Neural progenitor cell (in vitro differentiated cells): ENCODE data around the gene DCDC1. TPM values are rescaled to one million over a fixed set of nuclear protein-coding genes. Genes with fewer than 3 reads are reported as not detected.

Experiments used
- DNase-seq: peaks from one replicate; pipeline ENCODE4 v3.0.0-alpha.2; 2016; ENCODE audit warnings: low spot score
- H2AFZ ChIP-seq: fragments of 200-600 bp; sonication (generic); replicated peaks from 2 replicates; pipeline ENCODE4 v1.6.1; 2016; ENCODE audit warnings: antibody characterized with exemption
- H3F3A ChIP-seq: fragments of 200-600 bp; sonication (generic); 2 replicates; pipeline ENCODE4 v1.6.1; 2016; ENCODE audit warnings: antibody characterized with exemption, low read depth
- H3K27ac ChIP-seq: fragments of 200-600 bp; sonication (generic); 2 replicates; pipeline ENCODE4 v1.5.1; 2016; ENCODE audit warnings: mild to moderate bottlenecking
- H3K27me3 ChIP-seq: fragments of 200-600 bp; sonication (generic); 2 replicates; pipeline ENCODE4 v1.6.1; 2016; ENCODE audit warnings: mild to moderate bottlenecking, moderate library complexity
- H3K36me3 ChIP-seq: fragments of 200-600 bp; sonication (generic); 2 replicates; pipeline ENCODE4 v1.5.1; 2016
- H3K4me1 ChIP-seq: fragments of 200-600 bp; sonication (generic); 2 replicates; pipeline ENCODE4 v1.6.1; 2016; ENCODE audit warnings: mixed run types
- H3K4me2 ChIP-seq: fragments of 200-600 bp; sonication (generic); 2 replicates; pipeline ENCODE4 v1.6.1; 2016
- H3K4me3 ChIP-seq: fragments of 200-600 bp; sonication (generic); 2 replicates; pipeline ENCODE4 v1.5.1; 2016
- H3K79me2 ChIP-seq: fragments of 200-600 bp; sonication (generic); 2 replicates; pipeline ENCODE4 v1.6.1; 2016; ENCODE audit warnings: low read depth
- H3K9ac ChIP-seq: fragments of 200-600 bp; sonication (generic); 2 replicates; pipeline ENCODE4 v1.6.1; 2016
- H3K9me3 ChIP-seq: fragments of 200-600 bp; sonication (generic); 2 replicates; pipeline ENCODE4 v1.5.1; 2016; ENCODE audit warnings: low read depth
- H4K20me1 ChIP-seq: fragments of 200-600 bp; sonication (generic); 2 replicates; pipeline ENCODE4 v1.6.1; 2016; ENCODE audit warnings: low read depth
- H3K27ac Mint-ChIP-seq: 3 replicates; pipeline ENCODE4 v1.8.0; 2021; ENCODE audit warnings: mixed read lengths
- H3K27me3 Mint-ChIP-seq: 2 replicates; pipeline ENCODE4 v1.8.0; 2022; ENCODE audit warnings: low read depth, mild to moderate bottlenecking, inconsistent platforms, moderate library complexity, mixed read lengths; ENCODE audit not compliant: insufficient read depth
- H3K36me3 Mint-ChIP-seq: 3 replicates; pipeline ENCODE4 v1.8.0; 2021; ENCODE audit warnings: mixed read lengths
- H3K4me1 Mint-ChIP-seq: 3 replicates; pipeline ENCODE4 v1.8.0; 2021; ENCODE audit warnings: mixed read lengths
- H3K4me3 Mint-ChIP-seq: 3 replicates; pipeline ENCODE4 v1.8.0; 2021; ENCODE audit warnings: mild to moderate bottlenecking, moderate library complexity, mixed read lengths
- H3K9me3 Mint-ChIP-seq: 3 replicates; pipeline ENCODE4 v1.8.0; 2020; ENCODE audit warnings: mixed read lengths
- EZH2 ChIP-seq: fragments of 200-600 bp; sonication (generic); IDR thresholded peaks from 2 replicates; pipeline ENCODE4 v1.6.1; 2017; ENCODE audit warnings: antibody characterized with exemption, mild to moderate bottlenecking, moderate library complexity
- EZH2phosphoT487 ChIP-seq: fragments of 200-600 bp; sonication (generic); IDR thresholded peaks from 2 replicates; pipeline ENCODE4 v1.6.1; 2017; ENCODE audit warnings: antibody characterized with exemption
- total RNA-seq: library from RNA; depleted of rRNA; stranded (reverse); fragments of >200 nt; gene quantifications from 2 replicates; pipeline ENCODE4 v1.2.3, GENCODE V29; 2015; ENCODE audit warnings: low replicate concordance
- TF ChIP-seq, protein P1 (sequence below): fragments of 200-600 bp; sonication (generic); IDR thresholded peaks from 2 replicates; pipeline ENCODE4 v1.5.1; 2017; ENCODE audit warnings: antibody characterized with exemption, mild to moderate bottlenecking

Gene DCDC1
- total RNA-seq, 1 donor from 2014 or later, result 5.0 TPM

DNA sequence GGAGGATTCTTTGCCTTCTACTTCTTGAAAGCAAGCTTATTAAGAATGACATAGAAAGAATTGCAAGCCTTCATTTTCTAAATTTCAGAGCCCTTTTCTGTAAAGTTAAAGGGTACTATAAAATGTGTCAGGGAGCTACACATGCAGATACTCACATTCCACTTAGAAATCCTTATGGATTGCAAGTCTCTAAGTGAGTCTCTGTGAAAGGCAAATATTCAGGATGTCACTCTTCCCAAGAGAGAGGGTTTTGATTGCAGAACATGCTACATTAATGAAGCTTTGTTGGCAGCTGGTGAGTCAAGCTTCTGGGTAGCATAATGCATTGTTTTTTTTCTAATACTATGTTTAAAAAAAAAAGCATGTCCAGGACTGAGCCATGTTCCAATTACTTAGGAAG, 369.2 kb downstream of the DCDC1 start:
- Histone ChIP-seq H3K4me1 (no peaks in the 10 kb centered on the region), H3K9me3 (no peaks in the 10 kb centered on the region), H3K4me3 (no peak overlapping the region), H3K9ac (no peak overlapping the region), H3K36me3 (no peaks in the 10 kb centered on the region), H3F3A (no peaks in the 10 kb centered on the region), H3K27ac (no peak overlapping the region), H3K4me2 (no peak overlapping the region), H2AFZ (no peak overlapping the region), H3K27me3 (no peaks in the 10 kb centered on the region), H4K20me1 (no peaks in the 10 kb centered on the region), H3K79me2 (no peaks in the 10 kb centered on the region)
- peaks cover 3% of the 10 kb centered on the region for H3K4me1 Mint-ChIP-seq
- H3K9me3 Mint-ChIP-seq, result peaks cover 2% of the 10 kb centered on the region
- H3K4me3 Mint-ChIP-seq, result no peak overlapping the region
- peaks cover 1% of the 10 kb centered on the region for H3K36me3 Mint-ChIP-seq
- DNase-seq, result no peak
- no peak for TF ChIP-seq EZH2phosphoT487
- no peak for TF ChIP-seq EZH2
- TF ChIP-seq, protein P1, sequence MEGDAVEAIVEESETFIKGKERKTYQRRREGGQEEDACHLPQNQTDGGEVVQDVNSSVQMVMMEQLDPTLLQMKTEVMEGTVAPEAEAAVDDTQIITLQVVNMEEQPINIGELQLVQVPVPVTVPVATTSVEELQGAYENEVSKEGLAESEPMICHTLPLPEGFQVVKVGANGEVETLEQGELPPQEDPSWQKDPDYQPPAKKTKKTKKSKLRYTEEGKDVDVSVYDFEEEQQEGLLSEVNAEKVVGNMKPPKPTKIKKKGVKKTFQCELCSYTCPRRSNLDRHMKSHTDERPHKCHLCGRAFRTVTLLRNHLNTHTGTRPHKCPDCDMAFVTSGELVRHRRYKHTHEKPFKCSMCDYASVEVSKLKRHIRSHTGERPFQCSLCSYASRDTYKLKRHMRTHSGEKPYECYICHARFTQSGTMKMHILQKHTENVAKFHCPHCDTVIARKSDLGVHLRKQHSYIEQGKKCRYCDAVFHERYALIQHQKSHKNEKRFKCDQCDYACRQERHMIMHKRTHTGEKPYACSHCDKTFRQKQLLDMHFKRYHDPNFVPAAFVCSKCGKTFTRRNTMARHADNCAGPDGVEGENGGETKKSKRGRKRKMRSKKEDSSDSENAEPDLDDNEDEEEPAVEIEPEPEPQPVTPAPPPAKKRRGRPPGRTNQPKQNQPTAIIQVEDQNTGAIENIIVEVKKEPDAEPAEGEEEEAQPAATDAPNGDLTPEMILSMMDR, result no peak
- H3K27me3 Mint-ChIP-seq, result no peaks in the 10 kb centered on the region
- H3K27ac Mint-ChIP-seq, result no peak overlapping the region

DNA sequence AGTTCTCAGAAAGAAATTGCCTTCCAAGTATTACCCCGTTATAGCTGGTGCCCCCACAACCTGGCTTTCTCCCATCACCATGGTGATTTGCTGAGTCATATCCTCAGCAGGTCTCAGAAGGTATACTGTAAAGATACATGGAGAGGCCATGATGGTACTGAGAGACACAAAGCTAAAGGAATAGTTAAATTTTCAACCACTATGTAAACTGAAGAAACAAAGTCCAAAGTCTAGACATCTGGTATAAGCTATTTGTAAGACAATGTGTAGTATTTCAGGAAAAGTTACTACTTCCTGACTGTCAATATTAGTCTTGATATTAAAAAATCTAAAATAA, 377.1 kb downstream of the DCDC1 start:
- Histone ChIP-seq H3F3A (no peaks in the 10 kb centered on the region), H3K36me3 (no peaks in the 10 kb centered on the region), H3K4me1 (peaks cover 10% of the 10 kb centered on the region), H3K4me2 (no peak overlapping the region), H3K9me3 (no peaks in the 10 kb centered on the region), H3K27me3 (no peaks in the 10 kb centered on the region), H3K9ac (no peak overlapping the region), H3K4me3 (no peak overlapping the region), H3K79me2 (no peaks in the 10 kb centered on the region), H2AFZ (peak overlapping the region; percentile 73), H4K20me1 (no peaks in the 10 kb centered on the region), H3K27ac (no peak overlapping the region)
- peaks cover 1% of the 10 kb centered on the region for H3K36me3 Mint-ChIP-seq
- no peaks in the 10 kb centered on the region for H3K27me3 Mint-ChIP-seq
- no peak for DNase-seq
- no peak overlapping the region for H3K4me3 Mint-ChIP-seq
- H3K4me1 Mint-ChIP-seq, result peaks cover 10% of the 10 kb centered on the region
- TF ChIP-seq EZH2 (no peak), EZH2phosphoT487 (no peak)
- TF ChIP-seq, protein P1, result no peak
- H3K27ac Mint-ChIP-seq, result no peak overlapping the region
- peaks cover 2% of the 10 kb centered on the region for H3K9me3 Mint-ChIP-seq

DNA sequence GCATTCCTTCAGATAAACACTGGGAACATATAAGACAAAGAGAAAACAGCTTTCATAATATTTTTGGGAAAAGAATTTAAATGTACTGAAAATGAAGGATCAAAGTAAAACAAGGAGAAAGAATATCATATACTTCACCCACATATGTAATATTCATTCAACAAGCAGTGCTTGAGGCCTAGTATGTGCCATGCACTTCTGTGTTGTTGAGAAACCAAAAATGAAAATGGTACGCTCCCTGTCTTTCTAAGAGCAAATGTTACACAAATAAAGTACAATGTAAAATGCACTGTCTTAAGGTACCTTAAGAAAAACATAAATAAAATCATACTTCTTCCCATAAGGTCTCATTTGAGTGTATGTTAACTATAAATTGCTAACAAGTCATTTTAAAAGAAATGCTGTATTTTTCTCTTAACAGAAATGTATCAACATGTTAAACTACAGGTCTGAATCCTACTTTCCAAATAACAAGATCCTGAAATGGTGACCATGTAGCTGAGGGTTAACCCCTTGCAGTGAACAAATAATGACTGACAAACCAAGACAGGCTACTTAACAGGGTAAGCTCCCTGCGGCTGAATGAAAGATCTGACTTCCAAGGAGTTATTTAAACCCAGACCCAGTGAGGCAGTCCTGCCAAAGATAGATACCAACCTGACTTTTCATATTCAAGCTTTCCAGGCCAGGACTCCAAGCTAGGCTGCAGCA, 377.6 kb downstream of the DCDC1 start:
- Histone ChIP-seq H2AFZ (peak overlapping the region; percentile 73), H3K36me3 (no peaks in the 10 kb centered on the region), H3K9ac (no peak overlapping the region), H3K27ac (no peak overlapping the region), H3K4me3 (no peak overlapping the region), H4K20me1 (no peaks in the 10 kb centered on the region), H3F3A (no peaks in the 10 kb centered on the region), H3K27me3 (no peaks in the 10 kb centered on the region), H3K9me3 (no peaks in the 10 kb centered on the region), H3K4me1 (peaks cover 10% of the 10 kb centered on the region), H3K4me2 (no peak overlapping the region), H3K79me2 (no peaks in the 10 kb centered on the region)
- peaks cover 2% of the 10 kb centered on the region for H3K9me3 Mint-ChIP-seq
- H3K4me3 Mint-ChIP-seq, result no peak overlapping the region
- peaks cover 1% of the 10 kb centered on the region for H3K36me3 Mint-ChIP-seq
- H3K4me1 Mint-ChIP-seq, result peaks cover 10% of the 10 kb centered on the region
- no peak overlapping the region for H3K27ac Mint-ChIP-seq
- DNase-seq, result peak; percentile 28
- no peaks in the 10 kb centered on the region for H3K27me3 Mint-ChIP-seq
- TF ChIP-seq EZH2, result no peak
- no peak for TF ChIP-seq EZH2phosphoT487
- TF ChIP-seq, protein P1, result no peak
